Measurements from ENCODE around the gene VPS25. TPM values are rescaled to one million over a fixed set of nuclear protein-coding genes. Genes with fewer than 3 reads are reported as not detected.

The VPS25 gene

GRCh38 chr17:42821176-42821575 lies 47.9 kb downstream of the VPS25 start:
- H3K23ac ChIP-seq (ENCODE audit: low read depth, low read length, poor library complexity), result no peak overlapping the region

DNA sequence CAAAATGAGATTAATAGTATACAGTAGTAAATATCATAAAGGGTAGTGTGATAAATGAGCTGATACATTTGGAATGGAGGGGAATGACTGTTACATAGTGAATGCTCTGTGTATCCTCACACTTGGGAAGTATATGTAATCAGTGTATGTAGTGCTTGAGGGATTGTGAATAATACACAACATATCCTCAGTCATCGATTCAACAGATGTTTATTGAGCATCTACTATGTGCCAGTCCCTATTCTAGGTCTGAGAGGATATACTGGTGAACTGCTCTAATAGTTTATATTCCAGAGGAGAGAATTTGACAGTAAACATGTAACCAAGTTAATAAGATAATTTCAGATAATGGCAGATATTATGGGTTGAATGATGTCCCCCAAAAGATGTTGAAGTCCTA lies 54.2 kb downstream of the VPS25 start:
- Histone ChIP-seq H2BK12ac (ENCODE audit: low read length) (no peak overlapping the region), H3K4me2 (ENCODE audit: insufficient read depth, low read length, poor library complexity, severe bottlenecking) (no peak overlapping the region), H4K8ac (ENCODE audit: low read depth, low read length) (no peak overlapping the region), H3K18ac (ENCODE audit: low read length) (no peak overlapping the region), H4K91ac (ENCODE audit: low read depth, low read length, poor library complexity) (no peak overlapping the region), H2AFZ (ENCODE audit: low read length) (no peak overlapping the region), H3K4ac (ENCODE audit: low read length) (no peak overlapping the region), H3K27me3 (ENCODE audit: control insufficient read depth in 3 of 3, insufficient read depth in 3 of 3, low read depth in 1 of 3, low read length in 3 of 3) (no peaks in the 10 kb centered on the region), H3K36me3 (replicated peaks in 1 of 2; ENCODE audit: control insufficient read depth in 2 of 2, insufficient read depth in 2 of 2, low read length in 2 of 2) (no peaks in the 10 kb centered on the region), H3K79me1 (ENCODE audit: low read depth, low read length) (peaks cover 6% of the 10 kb centered on the region), H3K23ac (ENCODE audit: low read depth, low read length, poor library complexity) (no peak overlapping the region), H3K9me3 (replicated peaks in 1 of 2; ENCODE audit: control insufficient read depth in 2 of 2, insufficient read depth in 1 of 2, low read depth in 1 of 2, low read length in 2 of 2) (no peaks in the 10 kb centered on the region), H3K9ac (ENCODE audit: low read depth, low read length, poor library complexity) (no peak overlapping the region), H3K14ac (ENCODE audit: low read length) (no peak overlapping the region), H2BK120ac (ENCODE audit: low read depth, low read length) (no peak overlapping the region), H2AK5ac (ENCODE audit: low read depth, low read length) (no peak overlapping the region), H3K4me1 (ENCODE audit: control insufficient read depth in 2 of 2, insufficient read depth in 1 of 2, low read depth in 1 of 2, low read length in 2 of 2) (peaks cover 3 to 8% of the 10 kb centered on the region in 2 donors), H2BK15ac (ENCODE audit: low read length) (no peak overlapping the region), H2BK5ac (ENCODE audit: low read length) (no peak overlapping the region), H3K4me3 (ENCODE audit: low read length in 2 of 2) (no peak overlapping the region), H3K27ac (replicated peaks; ENCODE audit: low read length) (no peak overlapping the region)
- no CpG with 5 or more reads among the region's 1 CpG for WGBS, 2 donors (ENCODE audit: extremely low coverage in 2 of 2, insufficient read length in 2 of 2, insufficient replicate concordance in 1 of 2)
- no peak for DNase-seq (ENCODE audit: low spot score)

More at GRCh38 chr17:42821176-42821575, 47.9 kb downstream of the VPS25 start:
- H3K4me1 ChIP-seq (ENCODE audit: control insufficient read depth in 2 of 2, insufficient read depth in 1 of 2, low read depth in 1 of 2, low read length in 2 of 2), result peaks cover 3 to 5% of the 10 kb centered on the region in 2 donors
- H3K27me3 ChIP-seq (ENCODE audit: control insufficient read depth in 3 of 3, insufficient read depth in 3 of 3, low read depth in 1 of 3, low read length in 3 of 3), result no peaks in the 10 kb centered on the region
- no peak overlapping the region for H2AFZ ChIP-seq (ENCODE audit: low read length)
- H4K8ac ChIP-seq (ENCODE audit: low read depth, low read length), result no peak overlapping the region
- no peak overlapping the region for H3K9ac ChIP-seq (ENCODE audit: low read depth, low read length, poor library complexity)
- H4K91ac ChIP-seq (ENCODE audit: low read depth, low read length, poor library complexity), result no peak overlapping the region
- no peaks in the 10 kb centered on the region for H3K9me3 ChIP-seq (replicated peaks in 1 of 2; ENCODE audit: control insufficient read depth in 2 of 2, insufficient read depth in 1 of 2, low read depth in 1 of 2, low read length in 2 of 2)
- no peak overlapping the region for H3K14ac ChIP-seq (ENCODE audit: low read length)
- WGBS, 2 donors (ENCODE audit: extremely low coverage in 2 of 2, insufficient read length in 2 of 2, insufficient replicate concordance in 1 of 2), result no CpG with 5 or more reads among the region's 7 CpGs
- no peak overlapping the region for H2BK5ac ChIP-seq (ENCODE audit: low read length)
- no peak overlapping the region for H3K4ac ChIP-seq (ENCODE audit: low read length)
- DNase-seq (ENCODE audit: low spot score), result no peak
- no peak overlapping the region for H3K18ac ChIP-seq (ENCODE audit: low read length)
- H3K27ac ChIP-seq (replicated peaks; ENCODE audit: low read length), result no peak overlapping the region
- no peak overlapping the region for H3K4me2 ChIP-seq (ENCODE audit: insufficient read depth, low read length, poor library complexity, severe bottlenecking)
- no peak overlapping the region for H2BK15ac ChIP-seq (ENCODE audit: low read length)
- peaks cover 6% of the 10 kb centered on the region for H3K79me1 ChIP-seq (ENCODE audit: low read depth, low read length)
- H2BK12ac ChIP-seq (ENCODE audit: low read length), result no peak overlapping the region
- H2AK5ac ChIP-seq (ENCODE audit: low read depth, low read length), result no peak overlapping the region
- no peak overlapping the region for H2BK120ac ChIP-seq (ENCODE audit: low read depth, low read length)
- no peak overlapping the region for H3K4me3 ChIP-seq (ENCODE audit: low read length in 2 of 2)
- peaks cover 19 to 52% of the 10 kb centered on the region in 2 donors for H3K36me3 ChIP-seq (replicated peaks in 1 of 2; ENCODE audit: control insufficient read depth in 2 of 2, insufficient read depth in 2 of 2, low read length in 2 of 2)

Small RNAs within 50 kb of the gene (small RNA-seq; reads per million reads assigned to genes)
- not detected for gene HMGN2P15 (ENCODE audit: insufficient read depth)
- gene MIR6781 (ENCODE audit: insufficient read depth), result not detected
